Measurements from ENCODE around the gene GAGE10.

- TF ChIP-seq CTCF (IDR thresholded peaks at IDR 0.05) (no peak), REST (IDR thresholded peaks at IDR 0.05; ENCODE audit: insufficient read depth in 1 of 2, low read depth in 2 of 2, low read length in 1 of 2) (no peak), POLR2AphosphoS5 (IDR thresholded peaks at IDR 0.05; ENCODE audit: low read depth, low read length) (no peak), TCF7L2 (IDR thresholded peaks at IDR 0.05; ENCODE audit: low read depth, low read length) (no peak), SIN3A (IDR thresholded peaks at IDR 0.05; ENCODE audit: borderline replicate concordance, insufficient read depth, low read depth, low read length) (no peak)
These were observed 6.0 kb downstream of the GAGE10 start for GRCh38 chrX:49309401-49309981.

Data from Panc1 (cell line).